Subcutaneous adipose tissue (tissue), 4 donors: Measurements from ENCODE around the gene GALNT17. TPM values are rescaled to one million over a fixed set of nuclear protein-coding genes. Genes with fewer than 3 reads are reported as not detected.

Experiments used
- CTCF ChIP-seq: fragments of 450-650 bp; IDR thresholded peaks from one replicate; pipeline ENCODE4 v1.5.1; 2016; ENCODE audit warnings: low read depth, mild to moderate bottlenecking, control low read depth, antibody characterized with exemption, moderate library complexity
- total RNA-seq, 4 donors: library from RNA; depleted of rRNA; stranded (reverse); fragments of >200 nt; gene quantifications; one replicate each; pipeline ENCODE4 v1.1.0, GENCODE V29; 2016

The GALNT17 gene
- total RNA-seq, 4 donors from 2014 or later: 1.3 to 12.2 (median 6.7) TPM

GRCh38 chr7:71659622-71660021 is 527.7 kb downstream of the GALNT17 start:
- no peak for TF ChIP-seq CTCF

GRCh38 chr7:71661671-71662224 is 529.8 kb downstream of the GALNT17 start:
- no peak for TF ChIP-seq CTCF

- TF ChIP-seq CTCF: no peak
Measured at GRCh38 chr7:71665716-71666115, 533.8 kb downstream of the GALNT17 start.

- TF ChIP-seq CTCF: no peak
Measured at GRCh38 chr7:71668572-71668971, 536.6 kb downstream of the GALNT17 start.

- TF ChIP-seq CTCF: no peak
Measured at GRCh38 chr7:71679480-71679879, 547.5 kb downstream of the GALNT17 start.

GRCh38 chr7:71682181-71682580 is 550.2 kb downstream of the GALNT17 start:
- no peak for TF ChIP-seq CTCF

- TF ChIP-seq CTCF: no peak
Measured at GRCh38 chr7:71682841-71683781, 551.2 kb downstream of the GALNT17 start.
